ENCODE data around the gene HES6.

- TF ChIP-seq, protein P1, sequence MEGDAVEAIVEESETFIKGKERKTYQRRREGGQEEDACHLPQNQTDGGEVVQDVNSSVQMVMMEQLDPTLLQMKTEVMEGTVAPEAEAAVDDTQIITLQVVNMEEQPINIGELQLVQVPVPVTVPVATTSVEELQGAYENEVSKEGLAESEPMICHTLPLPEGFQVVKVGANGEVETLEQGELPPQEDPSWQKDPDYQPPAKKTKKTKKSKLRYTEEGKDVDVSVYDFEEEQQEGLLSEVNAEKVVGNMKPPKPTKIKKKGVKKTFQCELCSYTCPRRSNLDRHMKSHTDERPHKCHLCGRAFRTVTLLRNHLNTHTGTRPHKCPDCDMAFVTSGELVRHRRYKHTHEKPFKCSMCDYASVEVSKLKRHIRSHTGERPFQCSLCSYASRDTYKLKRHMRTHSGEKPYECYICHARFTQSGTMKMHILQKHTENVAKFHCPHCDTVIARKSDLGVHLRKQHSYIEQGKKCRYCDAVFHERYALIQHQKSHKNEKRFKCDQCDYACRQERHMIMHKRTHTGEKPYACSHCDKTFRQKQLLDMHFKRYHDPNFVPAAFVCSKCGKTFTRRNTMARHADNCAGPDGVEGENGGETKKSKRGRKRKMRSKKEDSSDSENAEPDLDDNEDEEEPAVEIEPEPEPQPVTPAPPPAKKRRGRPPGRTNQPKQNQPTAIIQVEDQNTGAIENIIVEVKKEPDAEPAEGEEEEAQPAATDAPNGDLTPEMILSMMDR (conservative IDR thresholded peaks at IDR 0.05) = no peak
- no peak for TF ChIP-seq EZH2 (IDR thresholded peaks at IDR 0.05; ENCODE audit: low read depth)
These were observed 8.0 kb downstream of the HES6 start for GRCh38 chr2:238231809-238232208.
